Ectodermal cell (in vitro differentiated cells): ENCODE data around the gene RPL13A.
"Not testable (repeated sequence)": the region's sequence is repeated elsewhere in the genome, so short reads cannot be mapped to it uniquely, and the experiment has no call there.

Experiments
- H3K27ac ChIP-seq: 2 replicates; pipeline ENCODE4 v1.7.0; 2013; ENCODE audit warnings: mild to moderate bottlenecking, low read depth, low read length; ENCODE audit not compliant: insufficient read depth, poor library complexity, severe bottlenecking
- H3K27me3 ChIP-seq: 2 replicates; pipeline ENCODE4 v1.7.0; 2013; ENCODE audit warnings: mild to moderate bottlenecking, low read length; ENCODE audit not compliant: insufficient read depth, control insufficient read depth, poor library complexity, severe bottlenecking
- H3K36me3 ChIP-seq: one replicate; pipeline ENCODE4 v1.7.0; 2013; ENCODE audit warnings: low read length; ENCODE audit not compliant: control insufficient read depth, insufficient read depth
- H3K4me1 ChIP-seq: one replicate; pipeline ENCODE4 v1.7.0; 2013; ENCODE audit warnings: low read length; ENCODE audit not compliant: control insufficient read depth, insufficient read depth
- H3K4me3 ChIP-seq: 2 replicates; pipeline ENCODE4 v1.7.0; 2013; ENCODE audit warnings: low read depth, low read length, control low read depth; ENCODE audit not compliant: insufficient read depth
- H3K9me3 ChIP-seq: 2 replicates; pipeline ENCODE4 v1.7.0; 2013; ENCODE audit warnings: mild to moderate bottlenecking, low read length, moderate library complexity; ENCODE audit not compliant: control insufficient read depth
- WGBS, 2 experiments: methylation state at CpG; one replicate each; pipeline ENCODE4 v1.1.7; 2013; ENCODE audit warnings: missing lambda C conversion rate in 2 of 2; 5-methylcytosine and 5-hydroxymethylcytosine counted together

Gene RPL13A

DNA sequence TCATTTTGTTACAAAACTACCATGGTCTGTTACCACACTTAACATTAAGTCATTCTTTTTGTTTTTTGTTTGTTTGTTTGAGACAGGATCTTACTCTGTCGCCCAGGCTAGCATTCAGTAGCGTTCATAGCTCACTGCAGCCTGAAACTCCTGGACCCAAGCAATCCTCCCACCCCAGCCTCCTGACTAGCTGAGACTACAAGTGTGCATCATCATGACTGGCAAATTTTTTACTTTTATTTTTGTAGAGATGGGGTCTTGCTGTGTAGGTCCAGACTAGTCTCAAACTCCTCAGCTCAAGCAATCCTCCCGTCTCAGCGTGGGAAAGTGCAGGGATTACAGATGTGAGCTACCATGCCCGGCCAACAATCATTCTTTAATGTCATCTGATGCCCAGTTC is 31.1 kb upstream of the RPL13A start:
- H3K36me3 ChIP-seq = peaks cover 12% of the 10 kb centered on the region
- no peaks in the 10 kb centered on the region for H3K27me3 ChIP-seq
- H3K4me3 ChIP-seq = no peak overlapping the region
- H3K27ac ChIP-seq = no peak overlapping the region
- H3K4me1 ChIP-seq = no peaks in the 10 kb centered on the region
- 91 to 96% methylated on average over 5 of the region's 5 CpGs for WGBS, 2 experiments
- no peaks in the 10 kb centered on the region for H3K9me3 ChIP-seq

DNA sequence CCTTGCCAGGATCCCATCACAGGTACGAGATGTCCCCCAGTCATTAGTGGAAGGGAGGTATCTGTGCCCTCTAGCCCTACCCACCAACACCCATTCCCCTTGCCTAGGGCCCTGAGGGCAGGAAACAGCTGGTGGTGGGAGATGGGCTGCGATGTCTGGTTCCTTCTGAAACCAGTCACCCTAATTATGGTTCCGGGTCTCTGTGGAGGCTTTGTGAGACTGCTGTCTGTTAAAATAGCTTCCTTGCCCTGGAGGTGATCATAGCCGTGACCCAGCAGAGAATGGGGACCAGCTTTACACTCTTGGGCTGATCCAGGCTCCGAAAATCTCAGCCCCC is 28.9 kb upstream of the RPL13A start:
- Histone ChIP-seq H3K9me3 (no peaks in the 10 kb centered on the region), H3K36me3 (peaks cover 12% of the 10 kb centered on the region), H3K4me1 (no peaks in the 10 kb centered on the region), H3K27me3 (no peaks in the 10 kb centered on the region), H3K4me3 (no peak overlapping the region), H3K27ac (no peak overlapping the region)
- WGBS, 2 experiments = 93 to 96% methylated on average over 5 of the region's 5 CpGs

DNA sequence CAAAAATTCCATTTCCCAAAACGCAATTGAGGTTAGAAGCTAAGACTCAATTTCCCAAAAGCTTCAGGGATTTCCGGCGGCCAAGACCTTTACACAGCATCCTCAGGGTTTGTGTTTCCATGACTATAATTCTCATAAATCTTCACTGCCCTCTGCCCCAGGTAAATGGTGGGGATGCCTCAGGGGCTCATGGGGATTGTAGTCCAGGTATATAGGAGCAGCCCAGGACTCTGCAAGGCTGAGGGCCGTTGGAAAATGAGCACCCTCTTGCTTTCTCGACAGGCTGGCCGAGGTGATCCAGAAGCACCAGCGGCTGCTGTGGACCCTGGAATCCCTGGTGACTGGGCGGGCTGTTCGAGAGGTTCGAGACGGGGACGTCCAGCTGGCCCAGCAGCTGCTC is 28.0 kb upstream of the RPL13A start:
- no peaks in the 10 kb centered on the region for H3K4me1 ChIP-seq
- no peaks in the 10 kb centered on the region for H3K9me3 ChIP-seq
- no peak overlapping the region for H3K27ac ChIP-seq
- peaks cover 12% of the 10 kb centered on the region for H3K36me3 ChIP-seq
- WGBS, 2 experiments = 91 to 94% methylated on average over 12 of the region's 12 CpGs
- no peak overlapping the region for H3K4me3 ChIP-seq
- no peaks in the 10 kb centered on the region for H3K27me3 ChIP-seq

DNA sequence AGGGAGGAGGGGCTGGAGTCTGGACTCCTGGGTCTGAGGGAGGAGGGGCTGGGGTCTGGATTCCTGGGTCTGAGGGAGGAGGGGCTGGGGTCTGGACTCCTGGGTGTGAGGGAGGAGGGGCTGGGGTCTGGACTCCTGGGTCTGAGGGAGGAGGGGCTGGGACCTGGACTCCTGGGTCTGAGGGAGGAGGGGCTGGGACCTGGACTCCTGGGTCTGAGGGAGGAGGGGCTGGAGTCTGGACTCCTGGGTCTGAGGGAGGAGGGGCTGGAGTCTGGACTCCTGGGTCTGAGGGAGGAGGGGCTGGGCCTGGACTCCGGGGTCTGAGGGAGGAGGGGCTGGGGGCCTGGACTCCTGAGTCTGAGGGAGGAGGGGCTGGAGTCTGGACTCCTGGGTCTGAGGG is 26.3 kb upstream of the RPL13A start:
- not testable (repeated sequence) for H3K27me3 ChIP-seq, H3K4me1 ChIP-seq, H3K9me3 ChIP-seq, H3K27ac ChIP-seq, H3K4me3 ChIP-seq
- H3K36me3 ChIP-seq = peaks cover 17% of the 10 kb centered on the region
- no CpG with 5 or more reads among the region's 1 CpG for WGBS, 2 experiments

DNA sequence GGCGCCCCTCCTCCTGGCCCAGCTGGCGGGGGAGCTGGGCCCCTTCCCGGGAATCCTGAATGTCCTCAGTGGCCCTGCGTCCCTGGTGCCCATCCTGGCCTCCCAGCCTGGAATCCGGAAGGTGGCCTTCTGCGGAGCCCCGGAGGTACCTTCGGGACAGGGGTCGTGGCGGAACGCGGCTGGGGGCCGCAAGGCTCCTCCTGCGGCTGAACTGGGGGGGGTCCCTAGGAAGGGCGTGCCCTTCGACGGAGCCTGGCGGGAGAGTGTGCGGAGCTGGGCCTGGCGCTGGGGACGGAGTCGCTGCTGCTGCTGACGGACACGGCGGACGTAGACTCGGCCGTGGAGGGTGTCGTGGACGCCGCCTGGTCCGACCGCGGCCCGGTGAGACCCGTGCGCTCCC is 25.8 kb upstream of the RPL13A start:
- Histone ChIP-seq H3K4me1 (no peaks in the 10 kb centered on the region), H3K9me3 (no peaks in the 10 kb centered on the region), H3K4me3 (no peak overlapping the region), H3K27ac (no peak overlapping the region), H3K36me3 (peaks cover 17% of the 10 kb centered on the region), H3K27me3 (no peaks in the 10 kb centered on the region)
- 93 to 97% methylated on average over 37 of the region's 37 CpGs for WGBS, 2 experiments

DNA sequence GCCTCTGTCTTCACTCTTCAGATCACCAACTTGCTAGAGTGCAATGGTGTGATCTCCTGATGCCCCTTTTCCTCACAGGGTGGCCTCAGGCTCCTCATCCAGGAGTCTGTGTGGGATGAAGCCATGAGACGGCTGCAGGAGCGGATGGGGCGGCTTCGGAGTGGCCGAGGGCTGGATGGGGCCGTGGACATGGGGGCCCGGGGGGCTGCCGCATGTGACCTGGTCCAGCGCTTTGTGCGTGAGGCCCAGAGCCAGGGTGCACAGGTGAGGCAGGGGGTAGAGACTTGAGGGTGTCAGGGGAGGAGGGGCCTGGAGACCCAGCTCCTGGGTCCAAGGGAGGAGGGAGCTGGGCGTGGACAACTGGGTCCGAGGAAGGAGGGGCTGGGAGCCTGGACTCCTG is 24.9 kb upstream of the RPL13A start:
- Histone ChIP-seq H3K4me3 (no peak overlapping the region), H3K27ac (no peak overlapping the region), H3K27me3 (no peaks in the 10 kb centered on the region), H3K9me3 (no peaks in the 10 kb centered on the region), H3K36me3 (peaks cover 17% of the 10 kb centered on the region), H3K4me1 (no peaks in the 10 kb centered on the region)
- 88 to 89% methylated on average over 12 of the region's 12 CpGs for WGBS, 2 experiments

DNA sequence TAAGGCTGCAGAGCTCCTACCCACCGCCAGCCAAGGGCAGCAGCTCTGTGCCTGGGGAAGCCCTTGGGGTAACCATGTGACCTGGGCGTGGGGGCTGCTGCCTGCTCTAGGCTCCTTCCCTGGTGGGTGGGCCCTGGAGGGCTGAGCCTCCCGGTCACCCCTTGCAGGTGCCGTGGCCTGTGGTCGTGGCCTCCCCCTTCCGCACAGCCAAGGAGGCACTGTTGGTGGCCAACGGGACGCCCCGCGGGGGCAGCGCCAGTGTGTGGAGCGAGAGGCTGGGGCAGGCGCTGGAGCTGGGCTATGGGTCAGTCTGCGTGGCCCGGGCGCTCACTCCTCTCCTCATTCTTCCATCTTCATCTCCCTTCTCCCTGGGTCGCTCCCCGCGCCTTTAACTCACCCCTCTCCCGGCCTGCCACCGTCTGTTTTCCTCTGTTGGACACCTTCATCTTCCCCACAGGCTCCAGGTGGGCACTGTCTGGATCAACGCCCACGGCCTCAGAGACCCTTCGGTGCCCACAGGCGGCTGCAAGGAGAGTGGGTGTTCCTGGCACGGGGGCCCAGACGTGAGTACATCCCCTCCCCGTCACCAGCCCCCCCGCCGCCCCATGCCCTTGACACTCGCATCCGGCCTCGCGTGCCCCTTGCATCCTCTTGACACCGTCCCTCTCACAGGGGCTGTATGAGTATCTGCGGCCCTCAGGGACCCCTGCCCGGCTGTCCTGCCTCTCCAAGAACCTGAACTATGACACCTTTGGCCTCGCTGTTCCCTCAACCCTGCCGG is 23.3 kb upstream of the RPL13A start:
- Histone ChIP-seq H3K27ac (no peak overlapping the region), H3K27me3 (no peaks in the 10 kb centered on the region), H3K4me3 (no peak overlapping the region), H3K9me3 (no peaks in the 10 kb centered on the region), H3K4me1 (peaks cover 6% of the 10 kb centered on the region), H3K36me3 (peaks cover 13% of the 10 kb centered on the region)
- 93% methylated on average over 39 of the region's 39 CpGs for WGBS, 2 experiments

DNA sequence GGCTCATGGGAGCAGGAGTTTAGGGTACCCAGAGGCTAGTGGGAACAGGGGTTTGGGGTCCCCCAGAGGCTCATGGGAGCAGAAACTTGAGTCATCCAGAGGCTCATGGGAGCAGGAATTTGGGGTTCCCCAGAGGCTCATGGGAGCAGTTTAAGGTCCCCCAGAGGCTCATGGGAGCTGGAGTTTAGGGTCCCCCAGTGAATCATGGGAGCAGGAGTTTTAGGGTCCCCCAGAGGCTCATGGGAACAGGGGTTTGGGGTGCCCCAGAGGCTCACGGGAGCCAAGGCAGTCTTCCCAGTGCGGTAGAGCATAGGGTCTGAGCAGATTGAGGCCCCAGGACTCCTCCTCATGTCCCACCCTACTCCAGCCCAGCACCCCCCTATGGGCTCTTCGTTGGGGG is 22.0 kb upstream of the RPL13A start:
- no peaks in the 10 kb centered on the region for H3K27me3 ChIP-seq
- peaks cover 6% of the 10 kb centered on the region for H3K4me1 ChIP-seq
- no peaks in the 10 kb centered on the region for H3K9me3 ChIP-seq
- H3K36me3 ChIP-seq = peaks cover 6% of the 10 kb centered on the region
- WGBS, 2 experiments = 95 to 96% methylated on average over 3 of the region's 3 CpGs
- no peak overlapping the region for H3K4me3 ChIP-seq
- no peak overlapping the region for H3K27ac ChIP-seq

DNA sequence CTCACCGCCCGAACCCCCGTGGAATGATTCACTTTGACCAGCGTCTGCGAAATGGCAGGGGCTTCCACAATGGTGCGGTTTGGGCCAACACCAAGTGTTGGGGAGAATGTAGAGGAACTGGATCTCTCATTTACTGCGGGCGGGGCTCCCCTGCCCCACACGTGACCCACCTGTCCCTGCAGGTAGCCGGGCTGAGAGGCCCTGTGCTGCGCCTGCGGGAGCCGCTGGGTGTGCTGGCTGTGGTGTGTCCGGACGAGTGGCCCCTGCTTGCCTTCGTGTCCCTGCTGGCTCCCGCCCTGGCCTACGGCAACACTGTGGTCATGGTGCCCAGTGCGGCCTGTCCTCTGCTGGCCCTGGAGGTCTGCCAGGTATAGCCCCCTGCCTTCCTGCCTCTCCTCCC is 19.2 kb upstream of the RPL13A start:
- WGBS, 2 experiments = 91 to 94% methylated on average over 19 of the region's 19 CpGs
- Histone ChIP-seq H3K9me3 (no peaks in the 10 kb centered on the region), H3K27ac (no peak overlapping the region), H3K36me3 (peaks cover 6% of the 10 kb centered on the region), H3K4me1 (peaks cover 6% of the 10 kb centered on the region), H3K27me3 (no peaks in the 10 kb centered on the region), H3K4me3 (no peak overlapping the region)

DNA sequence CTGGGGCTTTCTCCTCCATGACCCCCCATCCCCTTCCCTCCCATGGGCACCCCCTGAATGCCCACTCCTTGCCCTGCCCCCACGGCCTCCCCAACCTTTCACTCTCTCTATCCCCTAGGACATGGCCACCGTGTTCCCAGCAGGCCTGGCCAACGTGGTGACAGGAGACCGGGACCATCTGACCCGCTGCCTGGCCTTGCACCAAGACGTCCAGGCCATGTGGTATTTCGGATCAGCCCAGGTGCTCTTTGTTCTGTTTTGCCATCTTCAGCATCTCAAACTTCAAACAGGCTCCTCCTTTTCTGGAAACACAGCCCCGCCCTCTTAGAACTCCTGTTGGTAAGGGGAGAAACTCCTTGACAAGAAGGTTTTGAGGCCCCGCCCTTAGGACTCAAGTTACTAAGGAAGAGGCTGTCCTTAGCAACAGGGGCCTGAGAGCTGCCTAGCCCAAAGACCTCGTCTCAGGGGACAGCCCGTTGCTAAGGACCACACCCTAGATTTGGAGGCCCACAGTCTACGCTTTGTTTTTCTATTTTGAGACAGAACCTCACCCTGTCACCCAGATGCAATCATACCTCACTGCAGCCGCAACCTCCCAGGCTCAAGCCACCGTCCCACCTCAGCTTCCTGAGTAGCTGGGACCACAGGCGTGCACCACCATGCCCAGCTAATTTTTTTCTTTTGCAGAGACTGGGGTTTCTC is 18.5 kb upstream of the RPL13A start:
- no peaks in the 10 kb centered on the region for H3K9me3 ChIP-seq
- peaks cover 6% of the 10 kb centered on the region for H3K4me1 ChIP-seq
- H3K27me3 ChIP-seq = no peaks in the 10 kb centered on the region
- no peak overlapping the region for H3K27ac ChIP-seq
- H3K4me3 ChIP-seq = no peak overlapping the region
- WGBS, 2 experiments = 69 to 71% methylated on average over 15 of the region's 15 CpGs
- H3K36me3 ChIP-seq = peaks cover 6% of the 10 kb centered on the region
